HepG2 (cell line): Measurements from ENCODE around the gene PANK3. TPM values are rescaled to one million over a fixed set of nuclear protein-coding genes. Genes with fewer than 3 reads are reported as not detected.

ENCODE experiments used
- ATAC-seq: fragments of 200-7000 bp; cut with Tn5 transposase; 3 replicates; pipeline ENCODE4 v1.9.1; 2020; ENCODE audit warnings: mild to moderate bottlenecking, moderate library complexity
- BruUV-seq: library from RNA; stranded (reverse); fragments of 400-500 nt; replicated peaks from 2 replicates; lab custom pipeline; 2021; lab: Mats Ljungman, UMichigan
- CTCF ChIA-PET: fragments of 300-600 bp; formaldehyde crosslinking; extraction: SDS; loops from one replicate; lab custom pipeline; 2021; ENCODE audit warnings: low total read pairs, inconsistent platforms, low intra/inter-chr PET ratio; lab: Yijun Ruan, JAX
- POLR2A ChIA-PET: fragments of 350-600 bp; sonication (Branson Sonifier 250); formaldehyde crosslinking; loops from one replicate; lab custom pipeline; 2020; ENCODE audit warnings: antibody characterized with exemption, inconsistent platforms; lab: Yijun Ruan, JAX
- DNase-seq: peaks from one replicate; pipeline ENCODE4 v3.0.0-alpha.2; 2015; ENCODE audit warnings: low spot score
- FAIRE-seq: peaks from 3 replicates; lab custom pipeline; 2011; peaks lifted over from hg19 to GRCh38; lab: Jason Lieb, UNC
- H2AFZ ChIP-seq: one replicate; pipeline ENCODE4 v1.6.1; 2011; ENCODE audit warnings: low read length, inconsistent platforms
- H3K27ac ChIP-seq: fragments of 300-600 bp; 3 replicates; pipeline ENCODE4 v1.8.0; 2011; ENCODE audit warnings: mixed run types, mild to moderate bottlenecking, mixed read lengths, low read length, inconsistent platforms; ENCODE audit not compliant: insufficient read depth; ENCODE audit errors: extremely low read length
- H3K27me3 ChIP-seq, 2 experiments: fragments of 200-600 bp in 1 of 2; 2 replicates in 1 of 2; 3 replicates in 1 of 2; pipeline versions ENCODE4 v1.6.0 to v1.8.0; 2011; ENCODE audit warnings: low read length in 2 of 2, mild to moderate bottlenecking in 2 of 2, moderate library complexity in 2 of 2, inconsistent platforms in 1 of 2; ENCODE audit not compliant: insufficient read depth in 2 of 2, control insufficient read depth in 1 of 2
- H3K36me3 ChIP-seq, 2 experiments: fragments of 200-600 bp in 1 of 2; replicated peaks in 1 of 2; 2 replicates in 1 of 2; 3 replicates in 1 of 2; pipeline versions ENCODE4 v1.5.1 to v1.8.0; 2011; ENCODE audit warnings: low read length in 2 of 2, inconsistent platforms in 1 of 2; ENCODE audit not compliant: insufficient read depth in 2 of 2, control insufficient read depth in 1 of 2
- H3K4me1 ChIP-seq: 2 replicates; pipeline ENCODE4 v1.5.1; 2012; ENCODE audit warnings: low read length, inconsistent platforms; ENCODE audit not compliant: insufficient read depth
- H3K4me2 ChIP-seq: 2 replicates; pipeline ENCODE4 v1.6.0; 2011; ENCODE audit warnings: low read depth, low read length, inconsistent platforms
- H3K4me3 ChIP-seq, 3 experiments: fragments of 200-600 bp in 1 of 3; sonication (generic), shearing (Covaris generic) in 1 of 3; replicated peaks in 1 of 3; 2 replicates each; pipeline ENCODE4 v1.5.1; 2011 to 2016; ENCODE audit warnings: low read length in 3 of 3, inconsistent platforms in 2 of 3, low read depth in 2 of 3, mild to moderate bottlenecking in 2 of 3, control low read depth in 1 of 3, mixed read lengths in 1 of 3; ENCODE audit not compliant: insufficient read depth in 1 of 3
- H3K79me2 ChIP-seq: one replicate; pipeline ENCODE4 v1.6.1; 2011; ENCODE audit warnings: low read length, inconsistent platforms; ENCODE audit not compliant: insufficient read depth
- H3K9ac ChIP-seq: 2 replicates; pipeline ENCODE4 v1.6.0; 2011; ENCODE audit warnings: mild to moderate bottlenecking, low read depth, low read length, inconsistent platforms; ENCODE audit not compliant: insufficient read depth
- H3K9me3 ChIP-seq: 2 replicates; pipeline ENCODE4 v1.5.1; 2012; ENCODE audit warnings: mild to moderate bottlenecking, low read length
- H4K20me1 ChIP-seq: 2 replicates; pipeline ENCODE4 v1.6.0; 2011; ENCODE audit warnings: inconsistent platforms, mild to moderate bottlenecking, low read length, moderate library complexity; ENCODE audit not compliant: insufficient read depth
- ARID2 ChIP-seq: sonication (generic); formaldehyde crosslinking; IDR thresholded peaks from 2 replicates; pipeline ENCODE4 v1.8.1; 2022; ENCODE audit warnings: mild to moderate bottlenecking, missing genetic modification reagents, borderline replicate concordance
- ELF1 ChIP-seq: sonication (generic); formaldehyde crosslinking; IDR thresholded peaks from 2 replicates; pipeline ENCODE4 v1.4.0; 2020; ENCODE audit warnings: missing genetic modification reagents
- GABPA ChIP-seq, 2 experiments: IDR thresholded peaks; 2 replicates each; pipeline ENCODE4 v1.6.1; 2011 to 2016; ENCODE audit warnings: low read depth in 2 of 2, low read length in 1 of 2, missing biosample characterization in 1 of 2, missing genetic modification characterization in 1 of 2
- KDM5B ChIP-seq: sonication (generic); formaldehyde crosslinking; IDR thresholded peaks from 2 replicates; pipeline ENCODE4 v1.4.0; 2020; ENCODE audit warnings: missing genetic modification reagents, mild to moderate bottlenecking, borderline replicate concordance
- LRRFIP1 ChIP-seq: sonication (generic); formaldehyde crosslinking; conservative IDR thresholded peaks from 2 replicates; pipeline ENCODE4 v1.4.0; 2020; ENCODE audit warnings: missing genetic modification reagents
- MAX ChIP-seq: IDR thresholded peaks from 2 replicates; pipeline ENCODE4 v1.6.1; 2012; ENCODE audit warnings: inconsistent platforms
- MXI1 ChIP-seq: IDR thresholded peaks from 3 replicates; pipeline ENCODE4 v1.6.1; 2012; ENCODE audit warnings: low read depth, low read length, inconsistent platforms, borderline replicate concordance
- PCBP1 ChIP-seq: fragments of 200-400 bp; formaldehyde crosslinking; IDR thresholded peaks from 2 replicates; pipeline ENCODE4 v1.6.1; 2017; ENCODE audit warnings: mild to moderate bottlenecking, low read depth, low read length, borderline replicate concordance
- SNAPC5 ChIP-seq: sonication (generic); formaldehyde crosslinking; IDR thresholded peaks from 2 replicates; pipeline ENCODE4 v1.8.1; 2023; ENCODE audit warnings: mild to moderate bottlenecking, missing genetic modification reagents, borderline replicate concordance
- ZMYM4 ChIP-seq: sonication (generic); formaldehyde crosslinking; IDR thresholded peaks from 2 replicates; pipeline ENCODE4 v1.8.1; 2023; ENCODE audit warnings: mild to moderate bottlenecking, missing genetic modification reagents
- ZNF292 ChIP-seq: sonication (generic); formaldehyde crosslinking; IDR thresholded peaks from 2 replicates; pipeline ENCODE4 v1.8.1; 2022; ENCODE audit warnings: mild to moderate bottlenecking, low read depth, missing genetic modification reagents, borderline replicate concordance
- ZNF407 ChIP-seq: sonication (generic); formaldehyde crosslinking; IDR thresholded peaks from one replicate; pipeline ENCODE4 v1.5.1; 2020; ENCODE audit warnings: mild to moderate bottlenecking, missing genetic modification reagents; ENCODE audit errors: not compliant biosample characterization
- ZNF546 ChIP-seq: sonication (generic); formaldehyde crosslinking; conservative IDR thresholded peaks from 2 replicates; pipeline ENCODE4 v1.8.1; 2023; ENCODE audit warnings: mild to moderate bottlenecking, missing genetic modification reagents
- WGBS: methylation state at CpG from one replicate; pipeline ENCODE4 v1.1.6; 2017; ENCODE audit warnings: low lambda C conversion rate; 5-methylcytosine and 5-hydroxymethylcytosine counted together
- in situ Hi-C: cut with HindIII; loops from 2 replicates; pipeline ENCODE4 v1.10.0; 2017; ENCODE audit warnings: low pct_unique_long_range_greater_than_20kb; ENCODE audit not compliant: extremely low pct_ligation_motif_present
- intact Hi-C: fragments of 100-400 bp; cut with micrococcal nuclease; formaldehyde crosslinking; loops from one replicate; pipeline ENCODE4 v1.10.0; 2022; ENCODE audit not compliant: unreplicated experiment
- polyA plus RNA-seq, 8 experiments: library from polyadenylated mRNA; depleted of rRNA in 3 of 8; stranded (reverse) in 7 of 8; unstranded in 1 of 8; fragments of >200 nt; fragmentation: Illumina TruSeq in 4 of 8; extraction: Trizol in 4 of 8; gene quantifications; 2 replicates each; pipeline versions ENCODE4 v1.2.1 to v1.2.3, GENCODE V29; 2011 to 2016; ENCODE audit warnings: low read depth in 4 of 8, missing spikeins in 1 of 8, mixed read lengths in 1 of 8; ENCODE audit not compliant: insufficient read depth in 1 of 8
- total RNA-seq, 5 experiments: library from RNA; depleted of rRNA; stranded (reverse); fragments of >200 nt; fragmentation: Illumina TruSeq; extraction: Trizol; gene quantifications; 2 replicates each; pipeline ENCODE4 v1.2.3, GENCODE V29; 2016; ENCODE audit warnings: low read depth in 1 of 5

Gene PANK3
- total and polyA plus RNA-seq, 2 of the 13 experiments (the other 11 are each of a cell fraction or from before 2014, with no cell fraction given): 26.9 to 69.5 TPM

GRCh38 chr5:168578006-168578405 lies 1.2 kb downstream of the PANK3 start:
- peaks cover 0 to 8% of the 10 kb centered on the region in 2 experiments; a peak in 1 of 5 replicates for H3K36me3 ChIP-seq
- BruUV-seq: no TSS peak
- FAIRE-seq (no peak), ATAC-seq (no peak), DNase-seq (no peak)
- H3K4me2 ChIP-seq: peak overlapping the region; percentile 73
- peaks cover 50% of the 10 kb centered on the region for H4K20me1 ChIP-seq
- peaks cover 54% of the 10 kb centered on the region for H3K79me2 ChIP-seq
- H3K4me1 ChIP-seq: peaks cover 50% of the 10 kb centered on the region
- H3K4me3 ChIP-seq: peak overlapping the region; percentile 84 to 96 (median 88)
- H2AFZ ChIP-seq: no peak overlapping the region
- peak overlapping the region; percentile 95 for H3K9ac ChIP-seq
- no peaks in the 10 kb centered on the region; a peak in 1 of 5 replicates for H3K27me3 ChIP-seq
- H3K27ac ChIP-seq: peak overlapping the region; percentile 91
- intact Hi-C loops: loop anchor here (2.0 to 10.0 kb wide), 4 partner anchors 15 to 94 kb away; partner anchors contain the start of gene RARS1
- WGBS: 3% methylated on average over 3 of the region's 3 CpGs
- no peaks in the 10 kb centered on the region for H3K9me3 ChIP-seq
- in situ Hi-C loops: no loop called here
- ChIA-PET CTCF (no interaction called here), POLR2A (interaction anchor here (4.0 kb wide), 1 partner anchor 12 kb away, joined by 91 read pairs; no protein-coding TSS in a partner anchor)
- TF ChIP-seq ELF1 (CRISPR knock-in tag) (no peak), MXI1 (peak; percentile 39; the same call in 1 of the 3 replicates), MAX (peak; percentile 13; the same call in 1 of the 2 replicates), ZNF546 (CRISPR knock-in tag) (no peak), KDM5B (CRISPR knock-in tag) (no peak), GABPA (IDR thresholded peaks at IDR 0.05; ENCODE audit: low read depth, low read length) (no peak), GABPA (CRISPR knock-in tag; IDR thresholded peaks at IDR 0.05; ENCODE audit: low read depth) (peak; percentile 5; the same call in 1 of the 2 replicates), PCBP1 (no peak), ZNF407 (no peak), ZNF292 (CRISPR knock-in tag) (no peak), SNAPC5 (CRISPR knock-in tag) (no peak), LRRFIP1 (CRISPR knock-in tag) (no peak), ZMYM4 (CRISPR knock-in tag) (no peak), ARID2 (no peak)
